ENCODE results near the gene FAM81A.

GRCh38 chr15:59437142-59437816 lies 707 bp upstream of the FAM81A start:
- TF ChIP-seq NFYB (CRISPR knock-in tag; conservative IDR thresholded peaks at IDR 0.05; ENCODE audit: low read depth) (no peak), USF1 (CRISPR knock-in tag; IDR thresholded peaks at IDR 0.05) (no peak), ZNF121 (CRISPR knock-in tag; IDR thresholded peaks at IDR 0.05) (no peak), SMAD4 (CRISPR knock-in tag; IDR thresholded peaks at IDR 0.05) (no peak), CTCF (IDR thresholded peaks at IDR 0.05) (no peak), FOXP4 (CRISPR knock-in tag; IDR thresholded peaks at IDR 0.05) (no peak), MYBL2 (CRISPR knock-in tag; IDR thresholded peaks at IDR 0.05) (no peak), ZNF512 (CRISPR knock-in tag; IDR thresholded peaks at IDR 0.05; ENCODE audit: borderline replicate concordance) (no peak)

Measured in WTC11 (cell line).